K562 (cell line): Measurements from ENCODE around the gene OOSP4A.

Experiments used
- CTCF ChIP-seq, 3 experiments: IDR thresholded peaks in 2 of 3; conservative IDR thresholded peaks in 1 of 3; 2 replicates each; pipeline ENCODE4 v1.5.1; 2011 to 2012; ENCODE audit warnings: low read length in 3 of 3, mild to moderate bottlenecking in 3 of 3, control low read depth in 2 of 3, improper control_type of control experiment in 1 of 3, inconsistent platforms in 1 of 3, low read depth in 1 of 3, mixed read lengths in 1 of 3, moderate library complexity in 1 of 3; ENCODE audit not compliant: insufficient read depth in 2 of 3
- HDAC2 ChIP-seq: fragments of 450-650 bp; IDR thresholded peaks from 2 replicates; pipeline ENCODE4 v1.6.1; 2016; ENCODE audit warnings: mild to moderate bottlenecking
- MXI1 ChIP-seq: IDR thresholded peaks from 2 replicates; pipeline ENCODE4 v1.6.1; 2011; ENCODE audit warnings: low read depth, mild to moderate bottlenecking, improper control_type of control experiment, low read length
- ZFP91 ChIP-seq: sonication (generic); formaldehyde crosslinking; IDR thresholded peaks from 2 replicates; pipeline ENCODE4 v1.8.0; 2022; ENCODE audit warnings: mild to moderate bottlenecking, missing genetic modification reagents
- ZNF384 ChIP-seq: IDR thresholded peaks from 2 replicates; pipeline ENCODE4 v1.6.1; 2012; ENCODE audit warnings: low read depth, low read length, improper control_type of control experiment
- ZNF740 ChIP-seq, 3 experiments: fragments of 200-800 bp in 1 of 3; sonication (Bioruptor generic) in 1 of 3; sonication (generic) in 1 of 3; formaldehyde crosslinking in 1 of 3; IDR thresholded peaks; 2 replicates each; pipeline versions ENCODE4 v1.6.1 to v1.8.0; 2016 to 2022; ENCODE audit warnings: mild to moderate bottlenecking in 2 of 3, missing compliant biosample characterization in 2 of 3, missing genetic modification characterization in 2 of 3, missing genetic modification reagents in 1 of 3

GRCh38 chr11:59953463-59954218 is 10.2 kb upstream of the OOSP4A start:
- TF ChIP-seq MXI1 (no peak), CTCF (IDR thresholded peaks at IDR 0.05 in 2 of 3, conservative IDR thresholded peaks at IDR 0.05 in 1 of 3; ENCODE audit: insufficient read depth in 2 of 3, low read depth in 1 of 3, low read length in 3 of 3) (no peak), ZFP91 (CRISPR knock-in tag) (no peak), ZNF384 (no peak), HDAC2 (no peak), ZNF740 (CRISPR knock-in tag; IDR thresholded peaks at IDR 0.05) (no peak), ZNF740 (tag; IDR thresholded peaks at IDR 0.05) (0 out of 4 replicates have a peak, but pooled peaks of 1 of the 2 experiments have one; percentile 72)
